Measurements from ENCODE around the gene CNOT11. TPM values are rescaled to one million over a fixed set of nuclear protein-coding genes. Genes with fewer than 3 reads are reported as not detected.

The CNOT11 gene
- 10 to 100 TPM; 17.0 to 28.5 (median 21.5) TPM for total RNA-seq
- long read RNA-seq, partial matches to known transcripts = 0 of 1 reads
- long read RNA-seq, other reads (novel, unspliced or antisense) = 1 of 1 reads

GRCh38 chr2:101252408-101253012 is at the start of gene CNOT11:
CNOT11 (plus strand) TSS chr2:101252886; CDS start chr2:101252965, 79 bp downstream.
- Histone ChIP-seq H3K9me3 (no peaks in the 10 kb centered on the region), H3K4me1 (peaks cover 0 to 21% (median 4%) of the 10 kb centered on the region in 4 donors), H3K36me3 (no peaks in the 10 kb centered on the region), H3K27me3 (no peaks in the 10 kb centered on the region), H3K4me3 (peak within 1 kb of the TSS; percentile 95 to 100 (median 100)), H3K27ac (peak within 1 kb of the TSS; percentile 88 to 94 (median 93))
- intact Hi-C loops (cut with DNase I) = no loop called here
- TF ChIP-seq CTCF (IDR thresholded peaks at IDR 0.05) = peak in 1 of 4 donors; percentile 2
- TF ChIP-seq POLR2A (IDR thresholded peaks at IDR 0.05) = peak; percentile 88
- under 1% methylated on average over 40 of the region's 63 CpGs for WGBS (ENCODE audit: insufficient coverage, low coverage, low lambda C conversion rate, missing lambda C conversion rate)
- ATAC-seq (peak; percentile 93 to 97 (median 96)), DNase-seq (peak; percentile 99 to 100 (median 99))

DNA sequence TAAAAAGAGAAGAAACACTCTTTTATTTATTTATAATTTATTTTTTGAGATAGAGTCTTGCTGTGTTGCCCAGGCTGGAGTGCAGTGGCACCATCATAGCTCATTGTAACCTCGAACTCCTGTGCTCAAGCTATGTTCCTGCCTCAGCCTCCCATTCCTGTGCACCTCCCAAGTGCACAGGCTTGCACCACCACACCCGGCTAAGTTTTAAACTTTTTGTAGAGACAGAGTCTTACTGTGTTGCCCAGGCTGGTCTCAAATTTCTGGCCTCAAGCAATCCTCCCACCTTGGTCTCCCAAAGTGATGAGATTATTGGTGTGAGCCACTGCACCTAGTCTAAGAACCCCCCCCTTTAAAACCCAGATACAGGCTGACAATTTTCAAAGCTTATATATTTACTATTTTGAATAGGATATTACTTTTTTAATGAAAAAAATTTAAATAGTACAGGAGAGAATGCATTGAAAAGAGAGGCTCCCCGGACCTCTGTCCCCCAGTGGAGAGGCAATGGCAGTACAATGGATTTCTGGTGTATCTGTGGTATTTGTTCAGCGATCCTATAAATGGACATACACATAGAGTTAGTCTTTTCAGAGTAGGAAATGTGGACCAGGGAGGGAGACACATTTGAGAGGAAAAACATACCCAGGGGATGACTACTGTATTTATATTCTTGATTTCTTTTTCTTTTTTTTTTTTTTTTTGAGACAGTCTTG is 48.1 kb upstream of the CNOT11 start:
- WGBS (ENCODE audit: insufficient coverage, low coverage, low lambda C conversion rate, missing lambda C conversion rate) = 80% methylated on average over 3 of the region's 4 CpGs
- Histone ChIP-seq H3K9me3 (no peaks in the 10 kb centered on the region), H3K4me3 (no peak overlapping the region), H3K27ac (no peak overlapping the region), H3K4me1 (peaks cover 0 to 14% (median 5%) of the 10 kb centered on the region in 4 donors), H3K36me3 (no peaks in the 10 kb centered on the region), H3K27me3 (no peaks in the 10 kb centered on the region)
- no peak for TF ChIP-seq POLR2A (IDR thresholded peaks at IDR 0.05)
- no peak for TF ChIP-seq CTCF (IDR thresholded peaks at IDR 0.05)
- ATAC-seq (no peak), DNase-seq (no peak)
- intact Hi-C loops (cut with DNase I) = no loop called here

- no peaks in the 10 kb centered on the region for H3K9me3 ChIP-seq
- 30% methylated on average over 15 of the region's 15 CpGs for WGBS (ENCODE audit: insufficient coverage, low coverage, low lambda C conversion rate, missing lambda C conversion rate)
- no peaks in the 10 kb centered on the region for H3K27me3 ChIP-seq
- H3K36me3 ChIP-seq = no peaks in the 10 kb centered on the region
- peak; percentile 47 to 65 (median 62) for TF ChIP-seq CTCF (IDR thresholded peaks at IDR 0.05)
- no peak for TF ChIP-seq POLR2A (IDR thresholded peaks at IDR 0.05)
- peak overlapping the region in 1 of 3 donors; percentile 28 for H3K4me3 ChIP-seq
- ATAC-seq (peak; percentile 79 to 92 (median 88)), DNase-seq (peak in 2 of 3 donors; percentile 40 to 64)
- peaks cover 0 to 14% (median 5%) of the 10 kb centered on the region in 4 donors for H3K4me1 ChIP-seq
- intact Hi-C loops (cut with DNase I) = no loop called here
- H3K27ac ChIP-seq = no peak overlapping the region
These were observed 46.9 kb upstream of the CNOT11 start for GRCh38 chr2:101205521-101206479.

- no peak overlapping the region for H3K4me3 ChIP-seq
- DNase-seq (no peak), ATAC-seq (no peak)
- TF ChIP-seq CTCF (IDR thresholded peaks at IDR 0.05) (no peak), POLR2A (IDR thresholded peaks at IDR 0.05) (no peak)
- no peaks in the 10 kb centered on the region for H3K9me3 ChIP-seq
- 56% methylated on average over 3 of the region's 4 CpGs for WGBS (ENCODE audit: insufficient coverage, low coverage, low lambda C conversion rate, missing lambda C conversion rate)
- H3K4me1 ChIP-seq = peaks cover 0 to 14% (median 5%) of the 10 kb centered on the region in 4 donors
- no peaks in the 10 kb centered on the region for H3K36me3 ChIP-seq
- intact Hi-C loops (cut with DNase I) = no loop called here
- no peaks in the 10 kb centered on the region for H3K27me3 ChIP-seq
- H3K27ac ChIP-seq = no peak overlapping the region
These were observed 43.9 kb upstream of the CNOT11 start for GRCh38 chr2:101208830-101209229.

All from right lobe of liver (tissue), 6 donors.